C1 segment of cervical spinal cord (tissue), 14 donors: ENCODE measurements around the gene PHF3.

Experiments
- DNase-seq, 14 donors: peaks; one replicate each; lab custom pipeline; 2025; lab: John Stamatoyannopoulos, UW

The PHF3 gene

DNA sequence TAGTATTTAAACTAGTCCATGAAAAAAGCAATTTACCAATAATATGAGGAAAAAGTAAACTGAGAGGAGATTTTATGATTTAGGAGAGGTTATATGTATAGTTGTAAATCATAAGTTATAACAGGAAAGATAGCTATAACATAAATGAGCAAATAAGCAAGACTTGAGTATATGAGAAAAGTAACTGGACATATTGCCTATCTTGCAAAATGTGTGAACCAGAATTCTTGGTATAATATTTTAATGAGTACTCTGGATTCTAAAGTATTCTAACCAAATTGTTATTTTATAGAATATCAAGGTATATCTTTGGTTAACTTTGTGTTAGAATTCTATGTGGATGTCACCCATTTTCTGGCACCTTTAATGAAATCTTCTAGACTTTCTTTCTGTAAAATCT, 124.6 kb downstream of the PHF3 start:
- no peak for DNase-seq

DNA sequence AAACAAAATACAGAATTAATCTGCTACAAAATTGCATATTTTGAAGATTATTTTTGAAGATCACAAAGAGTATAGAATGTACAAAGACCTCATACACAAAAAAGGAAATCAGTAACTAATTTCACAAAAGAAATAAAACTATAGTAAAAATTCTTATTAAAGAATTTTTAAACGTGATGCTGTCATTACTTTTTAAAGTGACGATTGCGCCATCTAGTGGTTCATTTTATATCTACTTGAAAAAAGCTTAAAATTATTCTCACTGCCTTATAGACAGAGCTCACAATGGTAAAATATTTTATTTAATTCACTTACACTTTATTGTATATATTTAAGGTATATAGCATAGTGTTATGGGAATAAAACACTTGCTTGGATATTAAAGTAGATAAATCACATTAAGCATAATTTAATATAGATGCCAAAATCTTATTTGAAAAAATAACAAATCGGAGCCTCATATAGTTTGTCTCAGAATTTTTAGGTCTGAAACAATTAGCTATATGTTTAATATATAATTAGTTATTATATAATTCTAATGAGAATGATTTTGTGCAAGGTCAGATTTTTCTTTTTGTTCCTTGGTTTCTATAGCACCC, 128.8 kb downstream of the PHF3 start:
- DNase-seq = no peak
